GM12864 (cell line): ENCODE data around the gene RECK.

ENCODE experiments used
- DNase-seq: peaks from one replicate; pipeline ENCODE4 v3.0.0-alpha.2; 2011; ENCODE audit warnings: low read depth
- H3K4me3 ChIP-seq: 2 replicates; pipeline ENCODE4 v1.5.1; 2011; ENCODE audit warnings: mild to moderate bottlenecking, low read depth, low read length, control low read depth
- TF ChIP-seq, protein P1 (sequence below): IDR thresholded peaks from 2 replicates; pipeline ENCODE4 v1.5.1; 2011; ENCODE audit warnings: low read depth, mild to moderate bottlenecking, moderate library complexity, low read length, control low read depth, inconsistent platforms; ENCODE audit errors: missing control alignments

Gene RECK

DNA sequence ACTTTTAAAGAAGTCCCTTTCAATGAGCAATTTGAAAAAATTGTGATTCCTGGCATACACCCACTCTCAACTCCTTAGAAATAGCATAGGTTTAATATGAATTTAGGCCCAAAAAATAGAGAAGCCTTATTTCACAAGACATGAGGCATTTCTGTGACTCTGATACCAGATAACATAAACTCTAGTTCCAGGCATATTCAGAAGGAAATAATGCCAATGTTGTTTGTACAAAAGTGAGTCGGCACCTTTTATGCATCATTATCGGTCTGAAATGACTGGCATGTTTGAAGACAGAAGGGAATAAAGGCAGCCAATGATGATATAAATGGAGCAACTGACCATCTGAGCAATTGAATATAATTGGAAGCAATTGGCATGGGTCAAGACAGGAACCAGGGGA lies 19.4 kb upstream of the RECK start:
- TF ChIP-seq, protein P1, sequence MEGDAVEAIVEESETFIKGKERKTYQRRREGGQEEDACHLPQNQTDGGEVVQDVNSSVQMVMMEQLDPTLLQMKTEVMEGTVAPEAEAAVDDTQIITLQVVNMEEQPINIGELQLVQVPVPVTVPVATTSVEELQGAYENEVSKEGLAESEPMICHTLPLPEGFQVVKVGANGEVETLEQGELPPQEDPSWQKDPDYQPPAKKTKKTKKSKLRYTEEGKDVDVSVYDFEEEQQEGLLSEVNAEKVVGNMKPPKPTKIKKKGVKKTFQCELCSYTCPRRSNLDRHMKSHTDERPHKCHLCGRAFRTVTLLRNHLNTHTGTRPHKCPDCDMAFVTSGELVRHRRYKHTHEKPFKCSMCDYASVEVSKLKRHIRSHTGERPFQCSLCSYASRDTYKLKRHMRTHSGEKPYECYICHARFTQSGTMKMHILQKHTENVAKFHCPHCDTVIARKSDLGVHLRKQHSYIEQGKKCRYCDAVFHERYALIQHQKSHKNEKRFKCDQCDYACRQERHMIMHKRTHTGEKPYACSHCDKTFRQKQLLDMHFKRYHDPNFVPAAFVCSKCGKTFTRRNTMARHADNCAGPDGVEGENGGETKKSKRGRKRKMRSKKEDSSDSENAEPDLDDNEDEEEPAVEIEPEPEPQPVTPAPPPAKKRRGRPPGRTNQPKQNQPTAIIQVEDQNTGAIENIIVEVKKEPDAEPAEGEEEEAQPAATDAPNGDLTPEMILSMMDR = no peak
- H3K4me3 ChIP-seq = no peak overlapping the region
- no peak for DNase-seq

DNA sequence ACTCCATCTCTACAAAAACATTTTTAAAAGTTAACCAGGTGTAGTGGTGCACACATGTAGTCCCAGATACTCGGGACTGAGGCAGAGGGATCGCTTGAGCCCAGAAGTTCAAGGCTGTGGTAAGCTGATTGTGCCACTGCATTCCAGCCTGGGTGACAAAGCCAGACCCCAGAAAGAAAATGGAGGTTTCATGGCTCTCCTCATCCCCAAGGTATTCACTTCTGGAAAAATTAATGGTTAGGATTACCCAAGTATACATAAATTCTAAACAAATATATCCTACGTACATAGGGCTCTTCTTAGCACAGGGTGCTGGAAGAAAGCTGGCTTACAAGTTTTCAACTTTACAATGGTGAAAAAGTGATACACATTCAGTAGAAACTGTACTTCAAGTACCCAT lies 18.6 kb upstream of the RECK start:
- DNase-seq = no peak
- no peak overlapping the region for H3K4me3 ChIP-seq
- TF ChIP-seq, protein P1 = no peak

DNA sequence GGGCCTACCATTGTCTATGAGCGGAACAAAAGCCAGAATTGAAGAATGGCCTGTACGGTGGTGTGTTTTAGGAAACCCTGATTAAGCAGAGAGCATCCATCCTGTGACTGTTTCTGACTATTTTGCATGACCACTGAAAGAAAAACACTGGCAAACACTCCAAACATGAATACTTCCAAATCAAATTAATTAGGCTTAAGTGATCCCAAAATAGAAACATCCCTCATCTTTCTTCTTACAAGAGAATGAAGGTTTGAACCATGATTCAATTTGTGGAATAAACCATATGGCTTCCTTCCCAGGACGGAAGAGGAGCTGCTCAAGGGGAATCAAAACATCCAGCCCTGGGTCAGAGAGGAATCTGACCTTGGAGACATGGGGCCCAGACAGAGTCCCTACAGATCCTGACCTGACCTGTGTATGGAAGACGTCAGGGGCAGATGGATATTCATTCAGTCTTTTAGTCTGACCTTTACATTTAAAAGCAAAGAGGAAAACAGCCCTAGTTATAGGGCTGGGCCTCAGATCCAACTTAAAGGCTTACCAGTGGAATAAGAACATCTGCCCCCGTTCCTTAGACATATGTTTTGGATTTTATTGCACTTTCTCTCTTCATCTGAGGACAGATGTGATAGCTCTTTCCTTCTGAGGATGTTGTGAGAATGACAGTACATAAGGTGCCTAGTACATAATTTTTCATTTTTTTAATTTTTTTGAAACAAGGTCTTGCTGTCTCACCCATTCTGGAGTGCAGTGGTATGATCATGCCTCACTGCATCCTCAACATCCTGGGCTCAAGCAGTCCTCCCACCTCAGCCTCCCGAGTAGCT lies 17.6 kb upstream of the RECK start:
- DNase-seq = no peak
- TF ChIP-seq, protein P1 = no peak
- H3K4me3 ChIP-seq = no peak overlapping the region

DNA sequence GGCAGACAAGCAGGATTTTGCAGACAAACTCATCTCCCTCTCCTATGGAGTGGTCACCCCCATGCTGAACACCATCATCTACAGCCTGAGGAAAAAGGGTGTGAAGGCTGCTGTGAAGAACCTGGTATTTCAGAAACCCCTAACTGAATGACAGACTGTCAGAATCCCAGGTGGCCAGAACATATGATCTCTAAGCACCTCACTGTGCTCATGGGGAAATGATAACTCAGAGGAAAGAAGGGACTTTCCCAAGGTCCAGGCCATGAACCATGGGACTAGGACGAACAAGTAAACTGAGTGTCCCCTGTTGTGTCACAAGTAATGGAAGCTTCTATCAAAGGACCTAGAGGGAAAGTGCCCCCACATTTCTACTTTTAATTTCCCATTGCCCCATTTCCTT lies 14.7 kb upstream of the RECK start:
- TF ChIP-seq, protein P1 = no peak
- no peak overlapping the region for H3K4me3 ChIP-seq
- DNase-seq = no peak

DNA sequence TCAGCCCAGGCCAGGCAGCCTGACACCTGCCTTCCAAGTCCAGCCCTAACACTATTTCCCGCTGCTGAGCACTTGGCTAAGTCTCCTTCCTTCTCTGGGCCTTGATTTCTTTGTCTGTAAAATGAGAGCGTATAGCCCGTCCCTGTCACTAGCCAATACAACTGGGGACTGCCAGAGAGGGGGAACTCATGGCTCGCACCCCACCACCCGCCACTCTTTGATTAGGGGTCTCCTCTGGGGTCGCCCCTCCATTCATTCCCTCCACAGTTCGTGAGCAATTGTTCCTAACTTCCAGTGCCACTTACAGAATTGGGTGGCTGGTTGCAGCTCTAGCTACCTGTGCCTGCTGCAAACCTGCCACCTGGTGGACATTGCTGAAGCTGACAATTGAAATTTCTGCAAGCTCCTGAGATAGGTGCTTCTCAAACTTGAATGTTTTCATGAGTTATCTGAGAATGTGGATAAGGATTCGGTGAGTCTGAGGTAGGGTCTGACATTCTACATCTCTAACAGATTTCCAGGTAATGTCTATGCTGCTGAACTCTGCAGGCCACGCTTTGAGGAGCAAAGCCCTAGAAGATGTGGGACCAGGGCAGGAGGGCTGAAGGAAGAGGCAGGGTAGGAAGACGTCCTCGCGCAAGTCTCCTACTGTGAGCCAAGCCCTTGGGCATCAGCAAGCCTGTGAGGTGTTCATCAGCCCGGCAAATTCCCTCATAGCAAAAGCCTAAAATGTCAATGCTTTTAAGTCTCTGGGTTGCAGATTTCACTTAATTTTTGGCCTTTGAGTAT lies 13.3 kb upstream of the RECK start:
- peak; percentile 38 for DNase-seq
- no peak overlapping the region for H3K4me3 ChIP-seq
- TF ChIP-seq, protein P1 = peak; percentile 79

DNA sequence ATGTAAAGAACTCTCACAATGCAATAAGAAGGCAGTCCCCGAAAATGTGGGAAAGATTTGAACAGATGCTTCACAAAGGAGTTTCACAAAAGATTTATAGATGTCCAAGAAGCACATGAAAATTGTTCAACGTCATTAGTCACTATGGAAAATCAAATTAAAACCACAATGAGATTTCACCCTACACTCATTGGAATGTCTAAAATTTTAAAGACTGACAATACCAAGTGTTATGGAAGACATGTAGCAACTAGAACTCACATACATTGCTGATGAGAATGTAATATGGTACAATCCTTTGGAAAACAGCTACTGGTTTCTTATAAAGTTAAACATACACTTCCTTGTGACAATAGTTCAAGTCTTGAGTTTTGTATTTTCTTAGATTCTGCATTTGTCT lies 11.0 kb upstream of the RECK start:
- H3K4me3 ChIP-seq = no peak overlapping the region
- TF ChIP-seq, protein P1 = no peak
- no peak for DNase-seq
